DMS153 (cell line): Measurements from ENCODE around the gene CAMK2D.

Experiments
- DNase-seq: peaks from one replicate; lab custom pipeline; 2025; lab: John Stamatoyannopoulos, UW

Gene CAMK2D

DNA sequence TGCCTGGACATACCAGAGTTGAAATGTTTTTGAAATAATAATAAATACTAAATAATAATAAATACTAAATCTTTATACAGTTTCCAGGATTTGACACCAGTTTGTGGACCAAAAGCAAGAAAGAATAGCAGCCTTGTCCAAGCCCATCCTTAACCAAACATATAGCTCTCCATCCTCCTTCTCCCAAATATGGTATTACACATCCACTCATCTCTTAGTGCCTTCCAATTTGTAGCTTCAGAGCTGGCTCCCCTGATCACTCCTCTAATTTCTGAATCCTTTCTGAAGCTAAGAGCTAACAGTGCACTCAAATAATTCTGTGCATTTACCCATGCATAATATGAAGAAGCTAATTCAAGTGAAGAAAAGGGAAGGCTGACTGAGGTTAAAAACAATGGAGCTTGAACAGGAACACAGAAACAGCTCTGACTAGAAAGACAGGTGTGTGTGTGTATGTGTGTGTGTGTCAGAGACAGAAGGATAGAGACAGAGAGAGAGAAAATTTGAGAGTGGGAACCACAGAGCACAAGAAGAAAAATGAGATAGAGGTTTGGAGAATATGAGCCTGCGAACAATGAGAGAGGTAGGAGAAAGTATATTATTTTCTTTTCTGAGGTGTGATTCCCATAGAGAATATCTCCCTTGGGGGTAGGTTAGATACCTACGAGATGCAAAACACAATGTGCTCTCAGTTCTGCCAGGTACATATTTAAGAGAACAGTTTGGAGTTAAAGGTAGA, 123.5 kb downstream of the CAMK2D start:
- DNase-seq: no peak

DNA sequence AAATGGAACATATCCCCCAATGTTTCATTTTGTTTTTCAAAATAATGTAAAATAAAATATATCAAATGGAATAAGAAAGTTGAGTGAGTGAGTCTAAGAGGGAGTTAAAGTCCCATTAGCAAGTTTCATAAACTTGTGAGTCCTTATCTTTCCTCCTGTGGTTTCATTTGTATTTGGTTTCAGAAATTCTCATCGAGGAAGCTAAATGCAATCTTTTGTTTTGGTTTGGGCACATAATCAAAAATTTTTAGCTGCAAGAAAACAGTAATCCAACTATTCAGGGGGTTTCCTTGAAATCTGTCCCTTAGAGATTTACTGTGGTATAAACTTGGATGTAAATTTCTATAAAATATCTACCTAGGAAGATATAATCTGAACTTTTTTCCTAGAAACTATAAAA, 124.2 kb downstream of the CAMK2D start:
- no peak for DNase-seq

- DNase-seq: no peak
These were observed 124.7 kb downstream of the CAMK2D start for GRCh38 chr4:113636877-113637276.

DNA sequence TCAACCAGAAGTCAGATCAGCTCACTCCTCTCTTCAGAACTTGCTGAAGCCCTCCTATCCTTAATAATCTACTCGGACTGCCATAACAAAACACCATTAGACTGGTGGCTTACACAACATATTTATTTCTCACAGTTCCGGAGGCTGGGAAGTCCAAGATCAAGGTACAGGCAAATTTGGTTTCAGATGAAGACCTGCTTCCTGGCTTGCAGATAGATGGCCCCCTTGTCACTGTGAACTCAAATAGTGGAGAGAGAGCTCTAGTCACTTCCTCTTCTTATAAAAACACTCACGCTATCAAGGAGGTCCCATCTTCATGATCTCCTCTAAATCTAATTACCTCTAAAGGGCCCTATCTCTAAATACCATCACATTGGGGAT, 125.1 kb downstream of the CAMK2D start:
- no peak for DNase-seq

GRCh38 chr4:113635739-113636437, 125.7 kb downstream of the CAMK2D start:
- no peak for DNase-seq

DNA sequence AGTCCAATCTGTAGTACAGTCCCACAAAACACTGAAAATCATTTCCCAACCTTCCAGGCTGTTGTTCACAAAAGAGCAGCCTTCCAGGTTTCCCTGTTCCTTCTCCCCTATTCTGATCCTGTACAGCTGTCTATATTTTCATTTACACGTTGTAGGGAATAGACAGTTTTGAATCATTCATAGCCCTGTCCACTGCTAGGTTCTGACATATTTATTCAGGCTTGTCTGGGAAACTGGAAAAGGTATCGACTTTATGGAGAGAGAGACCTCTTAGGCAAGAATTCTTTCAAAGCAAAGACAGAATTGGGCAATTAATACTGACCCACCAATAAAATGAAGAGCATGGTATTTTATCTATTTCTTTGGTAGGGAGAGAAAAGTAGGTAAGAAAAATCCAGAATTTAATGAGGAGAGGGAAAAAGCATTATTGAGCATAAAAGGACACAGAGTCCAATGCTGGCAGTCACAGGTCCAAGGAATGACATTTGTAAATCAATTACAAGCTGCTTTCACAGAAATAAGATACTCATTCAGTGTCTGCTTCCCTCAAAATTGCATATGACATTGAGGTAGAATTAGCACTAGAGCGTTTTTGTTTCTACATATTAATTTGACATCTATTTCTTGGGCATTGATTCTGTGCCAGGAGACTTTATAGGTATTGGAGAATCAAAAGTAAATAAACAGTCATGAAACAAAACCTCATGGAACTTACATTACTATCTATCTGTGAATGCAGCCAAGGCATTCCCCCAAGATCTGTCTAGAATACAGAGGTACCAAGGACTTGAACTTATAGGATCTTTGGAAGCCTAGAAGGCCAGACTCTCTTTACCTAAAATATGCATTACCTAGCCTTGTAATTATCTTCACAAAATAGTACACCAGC, 127.2 kb downstream of the CAMK2D start:
- no peak for DNase-seq

GRCh38 chr4:113633467-113633866, 128.1 kb downstream of the CAMK2D start:
- DNase-seq: no peak

- DNase-seq: no peak
These were observed 132.8 kb downstream of the CAMK2D start for GRCh38 chr4:113628711-113629110.

DNA sequence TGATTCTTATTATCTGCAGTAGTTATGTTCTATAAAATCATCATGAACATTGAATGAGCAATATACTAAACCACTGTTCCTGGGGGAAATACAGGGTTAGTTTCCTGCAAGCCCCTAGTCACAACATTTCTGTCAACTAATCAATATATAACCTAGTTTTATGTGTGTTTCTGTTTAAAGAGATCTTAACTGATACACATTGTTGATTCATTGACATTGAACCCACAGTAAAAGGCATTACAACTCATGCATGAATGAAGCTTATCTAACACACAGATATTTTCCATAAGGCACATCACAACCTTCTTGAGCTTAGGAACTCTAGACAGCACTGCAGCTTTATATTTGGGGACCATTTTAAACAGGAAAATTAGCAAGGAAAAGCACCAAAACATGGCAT, 134.2 kb downstream of the CAMK2D start:
- DNase-seq: no peak

GRCh38 chr4:113625902-113626301, 135.6 kb downstream of the CAMK2D start:
- DNase-seq: no peak

DNA sequence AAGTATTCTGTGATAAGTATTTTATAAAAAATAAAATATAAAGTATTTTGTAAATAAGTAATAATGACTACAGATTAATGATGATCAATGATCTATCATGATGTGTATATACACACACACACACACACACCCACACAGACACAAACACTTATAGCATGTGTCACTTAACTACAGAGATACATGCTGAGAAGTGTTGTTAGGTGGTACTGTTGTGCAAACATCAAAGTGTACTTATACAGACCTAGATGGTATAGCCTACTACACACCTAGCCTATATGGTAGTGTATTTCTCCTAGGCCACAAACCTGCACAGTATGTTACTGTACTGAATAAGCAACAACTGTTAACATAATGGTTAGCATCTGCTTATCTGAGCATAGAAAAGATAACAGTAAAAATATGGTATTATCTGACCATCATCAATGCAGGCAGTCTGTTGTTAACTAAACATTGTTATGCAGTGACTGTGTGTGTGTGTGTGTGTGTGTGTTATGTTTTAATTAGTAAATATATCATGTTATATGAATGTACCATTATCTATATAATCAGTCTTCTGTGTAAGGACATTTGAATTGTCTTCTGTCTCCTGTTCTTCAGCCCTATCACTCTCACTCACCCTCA, 138.2 kb downstream of the CAMK2D start:
- no peak for DNase-seq

- DNase-seq: no peak
These were observed 139.9 kb downstream of the CAMK2D start for GRCh38 chr4:113621633-113622032.

DNA sequence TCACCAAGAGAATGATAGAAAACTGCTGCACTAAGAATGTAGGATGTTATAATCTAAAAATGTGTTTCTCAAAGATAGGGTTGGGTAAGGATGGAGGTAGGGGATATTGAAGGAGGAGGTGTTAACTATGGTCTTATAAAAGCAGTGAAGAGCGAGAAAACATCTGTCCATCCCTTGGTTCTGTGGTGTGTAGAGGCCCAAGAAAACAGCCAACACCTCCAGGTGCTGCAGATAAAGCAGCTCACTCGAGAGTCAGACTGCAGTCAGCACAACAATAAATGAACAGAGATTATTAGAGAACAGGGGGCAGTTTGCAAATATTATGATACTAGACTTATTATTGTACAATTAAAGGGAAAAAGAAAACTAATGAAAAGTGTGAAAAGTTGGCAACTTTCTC, 141.5 kb downstream of the CAMK2D start:
- no peak for DNase-seq

- no peak for DNase-seq
These were observed 142.0 kb downstream of the CAMK2D start for GRCh38 chr4:113619526-113619925.

DNA sequence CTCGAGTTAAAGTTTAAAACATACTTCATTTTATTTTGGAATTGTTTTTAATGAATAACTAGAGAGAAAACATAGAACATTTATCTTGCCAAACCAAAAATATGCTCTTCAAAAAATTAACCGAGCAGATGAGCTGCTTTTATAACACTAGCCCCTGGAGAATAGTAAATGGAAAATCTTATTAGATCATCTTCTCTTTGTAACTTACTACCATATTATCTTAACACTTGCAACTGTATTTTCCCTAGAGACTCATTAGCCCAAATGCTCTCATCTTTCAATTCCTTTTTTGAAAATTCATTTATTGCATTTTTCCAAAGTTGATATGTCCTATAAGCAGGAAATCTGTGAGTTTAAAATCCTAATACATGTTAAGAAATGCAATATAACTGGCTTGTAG, 143.3 kb downstream of the CAMK2D start:
- DNase-seq: no peak

GRCh38 chr4:113617195-113617594, 144.3 kb downstream of the CAMK2D start:
- no peak for DNase-seq

GRCh38 chr4:113616443-113616842, 145.1 kb downstream of the CAMK2D start:
- DNase-seq: no peak

GRCh38 chr4:113614414-113614813, 147.1 kb downstream of the CAMK2D start:
- DNase-seq: no peak

- no peak for DNase-seq
These were observed 148.0 kb downstream of the CAMK2D start for GRCh38 chr4:113613503-113613902.

GRCh38 chr4:113610537-113610936, 151.0 kb downstream of the CAMK2D start:
- no peak for DNase-seq

- no peak for DNase-seq
These were observed 153.5 kb downstream of the CAMK2D start for GRCh38 chr4:113607998-113608397.

- no peak for DNase-seq
These were observed 154.3 kb downstream of the CAMK2D start for GRCh38 chr4:113607147-113607720.
